Measurements from ENCODE around the gene ANKMY1.

The ANKMY1 gene

GRCh38 chr2:240447934-240448333 is 109.9 kb downstream of the ANKMY1 start:
- no peak for TF ChIP-seq CTCF (IDR thresholded peaks at IDR 0.05; ENCODE audit: insufficient read depth, low read depth, low read length, missing control alignments)
- DNase-seq (ENCODE audit: low read depth): no peak
- no peak overlapping the region for H3K4me3 ChIP-seq (ENCODE audit: low read depth, low read length)

- DNase-seq (ENCODE audit: low read depth): no peak
- TF ChIP-seq CTCF (IDR thresholded peaks at IDR 0.05; ENCODE audit: insufficient read depth, low read depth, low read length, missing control alignments): no peak
- no peak overlapping the region for H3K4me3 ChIP-seq (ENCODE audit: low read depth, low read length)
Observed at GRCh38 chr2:240447331-240447730, 110.5 kb downstream of the ANKMY1 start.

- no peak for TF ChIP-seq CTCF (IDR thresholded peaks at IDR 0.05; ENCODE audit: insufficient read depth, low read depth, low read length, missing control alignments)
- no peak for DNase-seq (ENCODE audit: low read depth)
- H3K4me3 ChIP-seq (ENCODE audit: low read depth, low read length): no peak overlapping the region
Observed at GRCh38 chr2:240446664-240447175, 111.1 kb downstream of the ANKMY1 start.

GRCh38 chr2:240445961-240446663 is 111.7 kb downstream of the ANKMY1 start:
- no peak for TF ChIP-seq CTCF (IDR thresholded peaks at IDR 0.05; ENCODE audit: insufficient read depth, low read depth, low read length, missing control alignments)

GRCh38 chr2:240444464-240444863 is 113.3 kb downstream of the ANKMY1 start:
- no peak overlapping the region for H3K4me3 ChIP-seq (ENCODE audit: low read depth, low read length)
- no peak for TF ChIP-seq CTCF (IDR thresholded peaks at IDR 0.05; ENCODE audit: insufficient read depth, low read depth, low read length, missing control alignments)
- no peak for DNase-seq (ENCODE audit: low read depth)

More at GRCh38 chr2:240445961-240446663, 111.7 kb downstream of the ANKMY1 start:
- no peak for DNase-seq (ENCODE audit: low read depth)
- no peak overlapping the region for H3K4me3 ChIP-seq (ENCODE audit: low read depth, low read length)

- no peak overlapping the region for H3K4me3 ChIP-seq (ENCODE audit: low read depth, low read length)
- no peak for TF ChIP-seq CTCF (IDR thresholded peaks at IDR 0.05; ENCODE audit: insufficient read depth, low read depth, low read length, missing control alignments)
- no peak for DNase-seq (ENCODE audit: low read depth)
Observed at GRCh38 chr2:240443891-240444301, 113.9 kb downstream of the ANKMY1 start.
